Activated effector memory CD4-positive, alpha-beta T cell treated with anti-CD3 and anti-CD28 coated beads, Interleukin-2, amount 50 U/mL, for 16 hours (primary cell): ENCODE data around the gene ADARB2.

Experiments used
- DNase-seq: peaks from one replicate; pipeline ENCODE4 v3.0.0-alpha.2; 2020

ADARB2 gene

GRCh38 chr10:1401071-1401965, 336.0 kb downstream of the ADARB2 start:
- DNase-seq: peak; percentile 38

GRCh38 chr10:1400101-1401070, 336.9 kb downstream of the ADARB2 start:
- no peak for DNase-seq

- no peak for DNase-seq
These were observed 337.8 kb downstream of the ADARB2 start for GRCh38 chr10:1399431-1400100.

GRCh38 chr10:1398626-1399410, 338.5 kb downstream of the ADARB2 start:
- peak; percentile 28 for DNase-seq

- peak; percentile 34 for DNase-seq
These were observed 339.2 kb downstream of the ADARB2 start for GRCh38 chr10:1398116-1398515.

GRCh38 chr10:1396297-1396635, 341.1 kb downstream of the ADARB2 start:
- DNase-seq: peak; percentile 41

GRCh38 chr10:1395481-1396296, 341.6 kb downstream of the ADARB2 start:
- DNase-seq: peak; percentile 42

GRCh38 chr10:1395025-1395480, 342.3 kb downstream of the ADARB2 start:
- peak; percentile 34 for DNase-seq

GRCh38 chr10:1394155-1394912, 343.0 kb downstream of the ADARB2 start:
- peak; percentile 36 for DNase-seq

- peak; percentile 33 for DNase-seq
These were observed 343.8 kb downstream of the ADARB2 start for GRCh38 chr10:1393481-1393880.

GRCh38 chr10:1392127-1392526, 345.2 kb downstream of the ADARB2 start:
- no peak for DNase-seq

GRCh38 chr10:1390200-1390599, 347.1 kb downstream of the ADARB2 start:
- no peak for DNase-seq

GRCh38 chr10:1384026-1384425, 353.3 kb downstream of the ADARB2 start:
- DNase-seq: no peak

GRCh38 chr10:1382711-1383110, 354.6 kb downstream of the ADARB2 start:
- peak; percentile 38 for DNase-seq

- no peak for DNase-seq
These were observed 356.0 kb downstream of the ADARB2 start for GRCh38 chr10:1381339-1381738.

GRCh38 chr10:1380088-1380671, 357.1 kb downstream of the ADARB2 start:
- DNase-seq: no peak

GRCh38 chr10:1379601-1380000, 357.7 kb downstream of the ADARB2 start:
- peak; percentile 41 for DNase-seq

GRCh38 chr10:1378473-1378872, 358.9 kb downstream of the ADARB2 start:
- DNase-seq: peak; percentile 10

- peak; percentile 34 for DNase-seq
These were observed 359.5 kb downstream of the ADARB2 start for GRCh38 chr10:1377740-1378397.
